Naive thymus-derived CD8-positive, alpha-beta T cell (primary cell): ENCODE results near the gene FUCA2. TPM values are rescaled to one million over a fixed set of nuclear protein-coding genes. Genes with fewer than 3 reads are reported as not detected.
"Not testable (repeated sequence)": the region's sequence is repeated elsewhere in the genome, so short reads cannot be mapped to it uniquely, and the experiment has no call there.

Experiments used
- ATAC-seq, 2 donors: fragments of 150-1000 bp; cut with Tn5 transposase in 1 of 2; sonication (Bioruptor Pico), chemical (Tn5 transposase) in 1 of 2; 1 replicate in 1 of 2; 2 replicates in 1 of 2; pipeline ENCODE4 v1.10.0; 2021; ENCODE audit warnings: mild to moderate bottlenecking in 2 of 2, moderate library complexity in 2 of 2
- POLR2A ChIA-PET: fragments of 350-600 bp; sonication (Branson Sonifier 250); formaldehyde crosslinking; loops from one replicate; lab custom pipeline; 2021; ENCODE audit warnings: antibody characterized with exemption; lab: Charles Lee
- DNase-seq, 10 donors: peaks; one replicate each; pipeline versions ENCODE4 v3.0.0 to v3.0.0-alpha.2; 2020 to 2022
- H3K27ac Mint-ChIP-seq, 10 donors: one replicate each; pipeline ENCODE4 v1.8.0; 2020 to 2022; ENCODE audit warnings: mild to moderate bottlenecking in 10 of 10, mixed read lengths in 10 of 10, moderate library complexity in 4 of 10, inconsistent platforms in 1 of 10
- H3K27me3 Mint-ChIP-seq, 5 donors: one replicate each; pipeline ENCODE4 v1.8.0; 2021 to 2022; ENCODE audit warnings: mixed read lengths in 5 of 5
- H3K36me3 Mint-ChIP-seq, 3 donors: one replicate each; pipeline ENCODE4 v1.8.0; 2020 to 2022; ENCODE audit warnings: mixed read lengths in 3 of 3, mild to moderate bottlenecking in 2 of 3, inconsistent platforms in 1 of 3
- H3K4me1 Mint-ChIP-seq, 4 donors: one replicate each; pipeline ENCODE4 v1.8.0; 2021 to 2022; ENCODE audit warnings: mixed read lengths in 4 of 4
- H3K4me3 Mint-ChIP-seq, 10 donors: one replicate each; pipeline ENCODE4 v1.8.0; 2020 to 2022; ENCODE audit warnings: mild to moderate bottlenecking in 10 of 10, mixed read lengths in 10 of 10, moderate library complexity in 6 of 10, inconsistent platforms in 1 of 10
- H3K9me3 Mint-ChIP-seq, 9 donors: one replicate each; pipeline ENCODE4 v1.8.0; 2020 to 2022; ENCODE audit warnings: mixed read lengths in 9 of 9, mild to moderate bottlenecking in 3 of 9, inconsistent platforms in 1 of 9, moderate library complexity in 1 of 9
- polyA plus RNA-seq, 3 donors: library from polyadenylated mRNA; unstranded; fragments of 300-500 nt; fragmentation: Illumina TruSeq; gene quantifications; one replicate each; pipeline ENCODE4 v1.2.3, GENCODE V29; 2021
- total RNA-seq, 8 experiments: library from RNA in 2 of 8; stranded (reverse) in 2 of 8; gene quantifications; one replicate each; pipeline ENCODE4 v1.2.3 and lab custom pipeline; 2021 to 2026

Gene FUCA2
- total and polyA plus RNA-seq, 5 experiments from 2014 or later = 3.1 to 13.1 (median 4.7) TPM

- ATAC-seq (no peak), DNase-seq (no peak)
- Mint-ChIP-seq H3K27me3 (no peaks in the 10 kb centered on the region), H3K27ac (peak overlapping the region in 1 of 10 donors; percentile 6), H3K9me3 (no peaks in the 10 kb centered on the region), H3K4me3 (no peak overlapping the region), H3K4me1 (no peaks in the 10 kb centered on the region), H3K36me3 (peaks cover 0 to 13% (median 7%) of the 10 kb centered on the region in 3 donors)
- POLR2A ChIA-PET = no interaction called here
Measured at GRCh38 chr6:143485967-143486366, 25.6 kb downstream of the FUCA2 start.

GRCh38 chr6:143482593-143482992 is 28.9 kb downstream of the FUCA2 start:
- Mint-ChIP-seq H3K4me1 (no peaks in the 10 kb centered on the region), H3K9me3 (no peaks in the 10 kb centered on the region), H3K27ac (no peak overlapping the region), H3K36me3 (peaks cover 0 to 33% (median 18%) of the 10 kb centered on the region in 3 donors), H3K27me3 (no peaks in the 10 kb centered on the region), H3K4me3 (no peak overlapping the region)
- no peak for ATAC-seq
- DNase-seq = no peak
- POLR2A ChIA-PET = no interaction called here

- peaks cover 0 to 3% (median 0%) of the 10 kb centered on the region in 4 donors for H3K4me1 Mint-ChIP-seq
- no peak overlapping the region for H3K4me3 Mint-ChIP-seq
- no peaks in the 10 kb centered on the region for H3K27me3 Mint-ChIP-seq
- POLR2A ChIA-PET = no interaction called here
- H3K9me3 Mint-ChIP-seq = no peaks in the 10 kb centered on the region
- no peak for ATAC-seq
- peaks cover 21 to 60% (median 40%) of the 10 kb centered on the region in 3 donors for H3K36me3 Mint-ChIP-seq
- H3K27ac Mint-ChIP-seq = no peak overlapping the region
- no peak for DNase-seq
Measured at GRCh38 chr6:143478479-143479062, 32.9 kb downstream of the FUCA2 start.

- ATAC-seq = no peak
- DNase-seq = no peak
Measured at GRCh38 chr6:143476545-143476944, 35.0 kb downstream of the FUCA2 start.

GRCh38 chr6:143471822-143472221 is 39.7 kb downstream of the FUCA2 start:
- POLR2A ChIA-PET = no interaction called here
- no peak overlapping the region for H3K27ac Mint-ChIP-seq
- H3K9me3 Mint-ChIP-seq = peaks cover 0 to 3% (median 0%) of the 10 kb centered on the region in 9 donors
- H3K27me3 Mint-ChIP-seq = no peaks in the 10 kb centered on the region
- H3K4me3 Mint-ChIP-seq = no peak overlapping the region
- no peak for DNase-seq
- peaks cover 23 to 82% (median 52%) of the 10 kb centered on the region in 3 donors for H3K36me3 Mint-ChIP-seq
- ATAC-seq = no peak
- H3K4me1 Mint-ChIP-seq = peaks cover 0 to 9% (median 0%) of the 10 kb centered on the region in 4 donors

More at GRCh38 chr6:143476545-143476944, 35.0 kb downstream of the FUCA2 start:
- no peaks in the 10 kb centered on the region for H3K27me3 Mint-ChIP-seq
- no peak overlapping the region for H3K27ac Mint-ChIP-seq
- POLR2A ChIA-PET = no interaction called here
- peaks cover 0 to 4% (median 0%) of the 10 kb centered on the region in 4 donors for H3K4me1 Mint-ChIP-seq
- H3K4me3 Mint-ChIP-seq = no peak overlapping the region
- H3K36me3 Mint-ChIP-seq = peaks cover 27 to 78% (median 52%) of the 10 kb centered on the region in 3 donors
- no peaks in the 10 kb centered on the region for H3K9me3 Mint-ChIP-seq

GRCh38 chr6:143468823-143469222 is 42.7 kb downstream of the FUCA2 start:
- POLR2A ChIA-PET, H3K4me3 Mint-ChIP-seq, ATAC-seq, H3K4me1 Mint-ChIP-seq, H3K27me3 Mint-ChIP-seq, DNase-seq, H3K9me3 Mint-ChIP-seq, H3K27ac Mint-ChIP-seq: not testable (repeated sequence)
- H3K36me3 Mint-ChIP-seq = peaks cover 6 to 68% (median 37%) of the 10 kb centered on the region in 3 donors

GRCh38 chr6:143468026-143468425 is 43.5 kb downstream of the FUCA2 start:
- no peak for DNase-seq
- POLR2A ChIA-PET = no interaction called here
- no peaks in the 10 kb centered on the region for H3K27me3 Mint-ChIP-seq
- ATAC-seq = no peak
- no peak overlapping the region for H3K4me3 Mint-ChIP-seq
- peaks cover 0 to 3% (median 0%) of the 10 kb centered on the region in 9 donors for H3K9me3 Mint-ChIP-seq
- no peak overlapping the region for H3K27ac Mint-ChIP-seq
- peaks cover 0 to 5% (median 2%) of the 10 kb centered on the region in 4 donors for H3K4me1 Mint-ChIP-seq
- H3K36me3 Mint-ChIP-seq = peaks cover 2 to 65% (median 32%) of the 10 kb centered on the region in 3 donors

GRCh38 chr6:143465546-143465945 is 46.0 kb downstream of the FUCA2 start:
- DNase-seq (no peak), ATAC-seq (no peak)
- Mint-ChIP-seq H3K36me3 (peaks cover 0 to 62% (median 29%) of the 10 kb centered on the region in 3 donors), H3K27ac (no peak overlapping the region), H3K9me3 (peaks cover 0 to 3% (median 0%) of the 10 kb centered on the region in 9 donors), H3K4me1 (peaks cover 5 to 7% (median 5%) of the 10 kb centered on the region in 4 donors), H3K27me3 (no peaks in the 10 kb centered on the region), H3K4me3 (no peak overlapping the region)
- POLR2A ChIA-PET = no interaction called here

GRCh38 chr6:143457563-143458359 is 53.8 kb downstream of the FUCA2 start:
- Mint-ChIP-seq H3K27ac (no peak overlapping the region), H3K27me3 (no peaks in the 10 kb centered on the region), H3K36me3 (peaks cover 5 to 48% (median 13%) of the 10 kb centered on the region in 3 donors), H3K9me3 (no peaks in the 10 kb centered on the region), H3K4me1 (peaks cover 16 to 47% (median 33%) of the 10 kb centered on the region in 4 donors), H3K4me3 (no peak overlapping the region)
- no peak for ATAC-seq
- POLR2A ChIA-PET = no interaction called here
- no peak for DNase-seq

- POLR2A ChIA-PET = no interaction called here
- peaks cover 0 to 17% (median 0%) of the 10 kb centered on the region in 3 donors for H3K36me3 Mint-ChIP-seq
- DNase-seq (no peak), ATAC-seq (no peak)
- no peaks in the 10 kb centered on the region for H3K27me3 Mint-ChIP-seq
- no peaks in the 10 kb centered on the region for H3K9me3 Mint-ChIP-seq
- peak overlapping the region; percentile 93 to 100 (median 99) for H3K4me3 Mint-ChIP-seq
- H3K4me1 Mint-ChIP-seq = peaks cover 19 to 60% (median 57%) of the 10 kb centered on the region in 4 donors
- peak overlapping the region; percentile 94 to 98 (median 97) for H3K27ac Mint-ChIP-seq
Measured at GRCh38 chr6:143451531-143451930, 60.0 kb downstream of the FUCA2 start.

- peak within 1 kb of the TSS; percentile 93 to 100 (median 99) for H3K4me3 Mint-ChIP-seq
- H3K4me1 Mint-ChIP-seq = peaks cover 18 to 54% (median 51%) of the 10 kb centered on the region in 4 donors
- H3K36me3 Mint-ChIP-seq = peaks cover 0 to 17% (median 0%) of the 10 kb centered on the region in 3 donors
- DNase-seq (peak; percentile 84 to 96 (median 92)), ATAC-seq (peak; percentile 92 to 95)
- no peaks in the 10 kb centered on the region for H3K9me3 Mint-ChIP-seq
- peak within 1 kb of the TSS; percentile 94 to 98 (median 97) for H3K27ac Mint-ChIP-seq
- no peaks in the 10 kb centered on the region for H3K27me3 Mint-ChIP-seq
- POLR2A ChIA-PET = interaction anchor here (0.6 to 1.8 kb wide), 9 partner anchors 24 to 1304 kb away, joined by 3 to 7 read pairs (median 4); partner anchors contain the start of genes AIG1, FUCA2, NMBR and SF3B5
Measured at GRCh38 chr6:143450453-143451371, 60.8 kb downstream of the FUCA2 start, which contains the start of the genes ADAT2 and PEX3. Gene ADAT2 (minus strand): TSS chr6:143450695. CDS start chr6:143450658, 37 bp downstream. Gene PEX3 (plus strand): TSS chr6:143450805. CDS start chr6:143451043, 238 bp downstream.
